ENCODE measurements around the gene RPL15.
"Not testable (repeated sequence)": the region's sequence is repeated elsewhere in the genome, so short reads cannot be mapped to it uniquely, and the experiment has no call there.

RPL15 gene

DNA sequence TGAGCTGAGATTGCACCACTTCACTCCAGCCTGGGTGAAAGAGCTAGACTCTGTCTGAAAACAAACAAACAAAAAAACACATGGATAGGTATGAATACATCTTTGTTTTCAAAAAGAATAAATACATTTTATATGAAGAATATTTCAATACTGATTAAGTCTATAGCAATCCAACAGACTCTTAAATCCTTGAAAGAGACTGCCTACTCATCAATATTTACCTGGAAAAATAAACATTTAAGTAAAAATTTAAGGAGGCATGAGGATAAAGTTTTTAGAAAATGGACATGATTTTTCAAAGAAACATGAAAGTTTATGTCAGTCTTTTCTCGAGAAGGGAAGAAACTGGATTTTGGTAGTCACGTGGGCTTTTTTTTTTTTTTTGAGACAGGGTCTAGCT lies 5.5 kb upstream of the RPL15 start:
- DNase-seq (ENCODE audit: low read depth): no peak
- H3K4me3 ChIP-seq (replicated peaks; ENCODE audit: low read depth, low read length): no peak overlapping the region
- TF ChIP-seq, protein P1, sequence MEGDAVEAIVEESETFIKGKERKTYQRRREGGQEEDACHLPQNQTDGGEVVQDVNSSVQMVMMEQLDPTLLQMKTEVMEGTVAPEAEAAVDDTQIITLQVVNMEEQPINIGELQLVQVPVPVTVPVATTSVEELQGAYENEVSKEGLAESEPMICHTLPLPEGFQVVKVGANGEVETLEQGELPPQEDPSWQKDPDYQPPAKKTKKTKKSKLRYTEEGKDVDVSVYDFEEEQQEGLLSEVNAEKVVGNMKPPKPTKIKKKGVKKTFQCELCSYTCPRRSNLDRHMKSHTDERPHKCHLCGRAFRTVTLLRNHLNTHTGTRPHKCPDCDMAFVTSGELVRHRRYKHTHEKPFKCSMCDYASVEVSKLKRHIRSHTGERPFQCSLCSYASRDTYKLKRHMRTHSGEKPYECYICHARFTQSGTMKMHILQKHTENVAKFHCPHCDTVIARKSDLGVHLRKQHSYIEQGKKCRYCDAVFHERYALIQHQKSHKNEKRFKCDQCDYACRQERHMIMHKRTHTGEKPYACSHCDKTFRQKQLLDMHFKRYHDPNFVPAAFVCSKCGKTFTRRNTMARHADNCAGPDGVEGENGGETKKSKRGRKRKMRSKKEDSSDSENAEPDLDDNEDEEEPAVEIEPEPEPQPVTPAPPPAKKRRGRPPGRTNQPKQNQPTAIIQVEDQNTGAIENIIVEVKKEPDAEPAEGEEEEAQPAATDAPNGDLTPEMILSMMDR (IDR thresholded peaks at IDR 0.05; ENCODE audit: low read length, missing control alignments): no peak

DNA sequence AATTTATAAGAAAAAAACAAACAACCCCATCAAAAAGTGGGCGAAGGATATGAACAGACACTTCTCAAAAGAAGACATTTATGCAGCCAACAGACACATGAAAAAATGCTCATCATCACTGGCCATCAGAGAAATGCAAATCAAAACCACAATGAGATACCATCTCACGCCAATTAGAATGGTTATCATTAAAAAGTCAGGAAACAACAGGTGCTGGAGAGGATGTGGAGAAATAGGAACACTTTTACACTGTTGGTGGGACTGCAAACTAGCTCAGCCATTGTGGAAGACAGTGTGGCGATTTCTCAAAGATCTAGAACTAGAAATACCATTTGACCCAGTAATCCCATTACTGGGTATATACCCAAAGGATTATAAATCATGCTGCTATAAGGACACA lies 4.6 kb upstream of the RPL15 start:
- not testable (repeated sequence) for H3K4me3 ChIP-seq (replicated peaks; ENCODE audit: low read depth, low read length); DNase-seq (ENCODE audit: low read depth)

DNA sequence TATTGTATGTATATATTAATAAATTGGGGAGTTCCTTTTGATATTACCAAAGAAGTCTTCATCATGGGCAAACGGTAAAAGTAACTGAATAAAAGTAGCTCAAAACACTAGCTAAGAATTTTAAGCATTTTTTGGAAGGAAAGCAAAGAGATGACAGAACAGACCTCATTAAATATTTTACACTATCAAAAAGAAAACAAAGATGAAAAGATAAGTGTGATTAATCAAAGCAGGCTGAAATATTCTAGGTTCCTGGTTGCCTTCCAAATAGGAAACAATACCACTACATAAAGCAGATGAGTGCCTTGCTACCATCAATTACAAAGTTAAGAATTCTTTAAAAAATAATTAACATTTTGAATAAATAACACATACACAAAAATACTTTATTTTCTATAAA lies 3.8 kb upstream of the RPL15 start:
- TF ChIP-seq, protein P1 (IDR thresholded peaks at IDR 0.05; ENCODE audit: low read length, missing control alignments): no peak
- DNase-seq (ENCODE audit: low read depth): no peak
- no peak overlapping the region for H3K4me3 ChIP-seq (replicated peaks; ENCODE audit: low read depth, low read length)

DNA sequence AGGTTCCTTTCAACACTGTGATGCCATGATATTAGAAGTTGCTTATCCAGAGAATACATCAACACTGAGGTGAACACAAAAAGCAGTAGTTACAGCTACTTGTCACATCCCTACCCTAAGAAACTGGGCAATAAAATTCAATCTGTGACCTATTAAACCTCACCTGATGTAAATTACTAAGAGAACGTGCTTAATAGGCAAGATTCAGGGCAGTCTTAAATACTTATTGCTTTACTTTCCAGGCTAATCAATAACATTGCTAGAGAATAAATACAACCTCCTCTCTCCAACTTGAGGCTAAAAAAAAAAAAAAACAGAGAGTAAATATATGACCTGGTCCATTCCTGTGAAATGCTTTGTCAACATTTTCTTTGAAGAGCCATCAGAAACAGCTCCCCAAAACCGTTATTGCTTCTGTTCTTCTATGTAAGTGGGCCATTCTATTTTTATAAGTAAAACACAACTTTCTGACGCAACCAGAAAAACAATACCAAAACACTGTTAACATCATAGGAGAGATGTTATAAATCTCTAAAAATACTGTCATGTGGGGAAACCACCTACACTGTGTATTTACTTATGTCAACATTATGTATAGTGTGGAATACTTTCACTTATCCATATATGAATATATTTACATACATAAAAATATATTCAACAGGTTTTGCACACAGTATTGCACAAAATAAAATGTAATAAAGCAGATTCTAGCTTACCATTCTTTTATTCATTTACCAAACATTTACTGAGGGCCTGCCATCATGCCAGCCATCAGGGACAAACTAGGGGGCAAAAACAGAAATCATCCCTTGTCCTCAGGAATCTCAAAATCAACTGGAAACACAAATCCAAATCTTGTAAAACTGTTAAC lies 2.8 kb upstream of the RPL15 start:
- TF ChIP-seq, protein P1 (IDR thresholded peaks at IDR 0.05; ENCODE audit: low read length, missing control alignments): no peak
- DNase-seq (ENCODE audit: low read depth): no peak
- no peak overlapping the region for H3K4me3 ChIP-seq (replicated peaks; ENCODE audit: low read depth, low read length)

DNA sequence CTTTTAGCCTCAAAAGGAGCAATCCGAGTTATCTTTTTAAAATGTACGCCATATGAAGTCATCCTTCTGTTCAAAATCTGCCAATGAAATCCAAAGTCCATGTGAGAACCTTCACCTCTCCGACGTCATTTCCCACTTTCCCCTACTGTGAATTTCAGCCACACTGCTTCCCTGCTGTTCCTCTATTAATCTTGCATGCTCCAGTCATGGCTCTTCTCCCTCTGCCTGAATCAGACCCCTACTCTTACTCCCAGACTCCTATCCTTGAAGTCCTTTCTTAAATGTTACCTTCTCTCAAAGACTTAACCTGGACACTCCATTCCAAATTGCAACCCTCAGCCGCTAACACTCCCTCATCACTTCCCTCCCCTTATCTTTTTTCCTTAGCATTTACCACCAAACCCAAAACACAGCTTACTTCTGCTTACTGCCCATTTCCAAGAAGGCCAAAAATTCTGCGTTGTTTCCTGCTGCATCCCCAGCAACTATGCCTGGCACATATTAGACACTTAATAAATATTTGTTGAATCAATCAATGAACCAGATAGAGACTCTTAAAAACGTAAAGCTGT lies 1.3 kb upstream of the RPL15 start:
- H3K4me3 ChIP-seq (replicated peaks; ENCODE audit: low read depth, low read length): peak overlapping the region; percentile 99
- TF ChIP-seq, protein P1 (IDR thresholded peaks at IDR 0.05; ENCODE audit: low read length, missing control alignments): no peak

DNA sequence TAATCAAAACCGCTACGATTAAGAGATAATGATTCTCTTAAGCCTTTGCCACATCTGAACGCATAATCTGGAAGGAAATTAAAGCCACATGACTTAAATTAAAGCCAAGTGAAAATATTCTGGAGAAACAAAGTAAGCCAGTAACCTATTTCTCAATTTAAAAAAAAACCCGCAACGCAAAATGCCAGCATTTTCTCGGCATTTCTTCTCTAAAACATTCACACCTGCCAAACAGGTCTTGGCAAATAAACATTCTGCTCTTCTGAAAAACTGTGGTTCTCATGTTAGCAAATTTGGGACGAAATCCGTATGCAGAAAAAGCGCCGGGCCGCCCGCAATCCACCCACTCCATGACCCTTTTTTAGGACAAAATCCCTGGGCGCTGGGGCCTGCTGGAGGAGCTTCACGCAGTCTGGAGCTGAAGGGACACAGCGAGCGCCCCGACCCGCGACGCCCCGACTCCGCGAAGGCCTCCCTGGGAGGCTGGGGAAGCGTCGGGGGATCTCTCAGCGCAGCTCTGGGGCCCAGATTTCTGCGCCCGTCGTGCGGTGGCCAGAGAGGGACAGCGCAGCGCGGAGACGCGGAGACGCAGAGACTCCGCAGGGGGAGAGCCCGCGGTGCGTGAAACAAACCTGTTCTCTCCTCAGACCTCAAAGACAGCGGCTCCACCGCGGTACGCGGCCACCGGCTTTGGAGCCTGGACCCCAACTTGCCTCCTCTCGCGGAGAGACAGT lies 613 bp upstream of the RPL15 start:
- DNase-seq (ENCODE audit: low read depth): no peak
- TF ChIP-seq, protein P1 (IDR thresholded peaks at IDR 0.05; ENCODE audit: low read length, missing control alignments): no peak
- H3K4me3 ChIP-seq (replicated peaks; ENCODE audit: low read depth, low read length): peak overlapping the region; percentile 99

More for the DNA sequence above, 1.3 kb upstream of the RPL15 start:
- peak; percentile 67 for DNase-seq (ENCODE audit: low read depth)

DNA sequence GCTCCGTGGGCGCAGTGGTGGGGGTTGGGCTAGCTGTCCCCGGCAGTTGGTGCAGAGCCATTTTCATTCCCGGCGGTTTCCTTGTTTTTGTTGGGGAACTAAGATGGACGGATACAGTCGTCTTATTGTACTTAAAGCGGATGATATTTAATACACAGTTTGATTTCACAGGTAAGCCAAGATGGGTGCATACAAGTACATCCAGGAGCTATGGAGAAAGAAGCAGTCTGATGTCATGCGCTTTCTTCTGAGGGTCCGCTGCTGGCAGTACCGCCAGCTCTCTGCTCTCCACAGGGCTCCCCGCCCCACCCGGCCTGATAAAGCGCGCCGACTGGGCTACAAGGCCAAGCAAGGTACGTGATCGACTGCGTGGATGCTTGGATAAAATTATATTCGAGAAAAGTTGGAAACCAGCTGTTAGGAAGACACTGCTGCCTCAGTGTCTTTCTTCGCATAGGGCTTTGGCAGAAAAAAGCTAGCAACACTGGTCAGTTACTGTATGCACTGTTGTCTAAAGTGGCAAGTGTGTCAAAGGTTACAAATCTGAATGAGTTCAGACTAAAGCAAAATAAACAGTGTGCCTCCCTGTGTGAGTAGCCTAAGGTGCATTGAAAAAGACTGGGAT lies 859 bp downstream of the RPL15 start:
- H3K4me3 ChIP-seq (replicated peaks; ENCODE audit: low read depth, low read length): peak overlapping the region; percentile 99
- peak; percentile 54 for DNase-seq (ENCODE audit: low read depth)

DNA sequence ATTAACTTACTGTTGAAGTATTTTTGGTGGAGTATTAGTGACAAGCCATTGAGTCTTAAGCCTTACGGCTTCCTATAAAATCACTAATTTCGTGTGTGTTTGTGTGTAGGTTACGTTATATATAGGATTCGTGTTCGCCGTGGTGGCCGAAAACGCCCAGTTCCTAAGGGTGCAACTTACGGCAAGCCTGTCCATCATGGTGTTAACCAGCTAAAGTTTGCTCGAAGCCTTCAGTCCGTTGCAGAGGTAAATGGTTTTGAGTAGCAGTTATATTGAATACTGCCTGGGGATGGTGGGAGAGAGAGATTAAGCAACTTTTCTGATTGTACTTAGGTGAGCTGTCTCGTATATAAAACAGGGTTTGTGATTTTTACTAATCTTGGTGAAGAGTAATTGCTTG lies 1.4 kb downstream of the RPL15 start:
- H3K4me3 ChIP-seq (replicated peaks; ENCODE audit: low read depth, low read length): peak overlapping the region; percentile 99
- DNase-seq (ENCODE audit: low read depth): not testable (repeated sequence)
